ENCODE measurements around the gene SLC35F4.

DNA sequence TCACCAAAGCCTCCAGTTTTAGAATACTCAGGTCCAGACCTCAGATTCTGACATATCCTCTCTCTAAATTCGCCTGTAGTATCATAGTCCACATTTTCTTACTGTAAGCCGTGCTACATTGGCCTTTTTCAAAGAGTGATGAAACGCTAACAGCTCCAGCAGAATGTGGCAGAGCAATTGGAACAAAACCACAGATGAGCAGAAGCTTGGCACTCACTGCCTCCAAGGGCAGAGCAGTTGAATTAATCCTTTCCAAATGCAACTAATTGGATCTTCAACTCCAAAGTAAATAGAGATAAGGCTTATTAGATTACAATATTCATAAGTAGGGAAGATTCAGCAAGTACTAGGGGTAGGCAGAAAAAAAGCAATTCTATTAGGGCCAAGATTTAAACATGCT lies 128.3 kb downstream of the SLC35F4 start:
- no peak for TF ChIP-seq POLR2A (IDR thresholded peaks at IDR 0.05; ENCODE audit: low read depth, low read length)
- TF ChIP-seq MYC (IDR thresholded peaks at IDR 0.05; ENCODE audit: low read depth, low read length): no peak
- TF ChIP-seq, protein P1, sequence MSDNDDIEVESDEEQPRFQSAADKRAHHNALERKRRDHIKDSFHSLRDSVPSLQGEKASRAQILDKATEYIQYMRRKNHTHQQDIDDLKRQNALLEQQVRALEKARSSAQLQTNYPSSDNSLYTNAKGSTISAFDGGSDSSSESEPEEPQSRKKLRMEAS (IDR thresholded peaks at IDR 0.05; ENCODE audit: insufficient read depth, insufficient read length): no peak
- no peak for TF ChIP-seq CTCF (IDR thresholded peaks at IDR 0.05; ENCODE audit: extremely low read depth in 1 of 2, insufficient read depth in 1 of 2, low read depth in 1 of 2, low read length in 2 of 2)
- TF ChIP-seq FOS (IDR thresholded peaks at IDR 0.05; ENCODE audit: borderline replicate concordance, insufficient read depth, low read length): no peak
- TF ChIP-seq POLR2AphosphoS5 (IDR thresholded peaks at IDR 0.05; ENCODE audit: insufficient read depth, low read depth, low read length): no peak

All from endothelial cell of umbilical vein (primary cell).